B cell (primary cell): ENCODE results near the gene ABI2.

Experiments
- EZH2 ChIP-seq: IDR thresholded peaks from 2 replicates; pipeline ENCODE4 v1.6.1; 2012; ENCODE audit warnings: borderline replicate concordance, low read depth, mild to moderate bottlenecking, moderate library complexity, low read length; ENCODE audit not compliant: insufficient read depth, poor library complexity, severe bottlenecking
- TF ChIP-seq, protein P1 (sequence below): fragments of 200-600 bp; IDR thresholded peaks from one replicate; pipeline ENCODE4 v1.8.0; 2022; ENCODE audit warnings: antibody characterized with exemption, mild to moderate bottlenecking

DNA sequence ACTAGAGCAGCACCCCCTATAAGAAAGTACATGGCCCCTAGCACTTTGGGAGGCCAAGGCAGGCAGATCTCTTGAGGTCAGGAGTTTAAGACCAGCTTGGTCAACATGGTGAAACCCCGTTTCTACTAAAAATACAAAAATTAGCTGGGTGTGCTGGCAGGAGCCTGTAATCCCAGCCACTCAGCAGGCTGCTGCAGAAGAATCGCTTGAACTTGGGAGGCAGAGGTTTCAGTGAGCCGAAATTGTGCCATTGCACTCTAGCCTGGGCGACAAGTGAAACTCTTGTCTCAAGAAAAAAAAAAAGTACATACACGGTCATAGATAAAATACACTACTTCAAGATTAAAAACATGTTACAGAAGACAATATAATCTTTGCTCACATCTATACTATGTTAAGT is 143.1 kb downstream of the ABI2 start:
- no peak for TF ChIP-seq EZH2
- TF ChIP-seq, protein P1, sequence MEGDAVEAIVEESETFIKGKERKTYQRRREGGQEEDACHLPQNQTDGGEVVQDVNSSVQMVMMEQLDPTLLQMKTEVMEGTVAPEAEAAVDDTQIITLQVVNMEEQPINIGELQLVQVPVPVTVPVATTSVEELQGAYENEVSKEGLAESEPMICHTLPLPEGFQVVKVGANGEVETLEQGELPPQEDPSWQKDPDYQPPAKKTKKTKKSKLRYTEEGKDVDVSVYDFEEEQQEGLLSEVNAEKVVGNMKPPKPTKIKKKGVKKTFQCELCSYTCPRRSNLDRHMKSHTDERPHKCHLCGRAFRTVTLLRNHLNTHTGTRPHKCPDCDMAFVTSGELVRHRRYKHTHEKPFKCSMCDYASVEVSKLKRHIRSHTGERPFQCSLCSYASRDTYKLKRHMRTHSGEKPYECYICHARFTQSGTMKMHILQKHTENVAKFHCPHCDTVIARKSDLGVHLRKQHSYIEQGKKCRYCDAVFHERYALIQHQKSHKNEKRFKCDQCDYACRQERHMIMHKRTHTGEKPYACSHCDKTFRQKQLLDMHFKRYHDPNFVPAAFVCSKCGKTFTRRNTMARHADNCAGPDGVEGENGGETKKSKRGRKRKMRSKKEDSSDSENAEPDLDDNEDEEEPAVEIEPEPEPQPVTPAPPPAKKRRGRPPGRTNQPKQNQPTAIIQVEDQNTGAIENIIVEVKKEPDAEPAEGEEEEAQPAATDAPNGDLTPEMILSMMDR: no peak
